22Rv1 (cell line): ENCODE data around the gene C19orf81.

Experiments used
- ZFX ChIP-seq: fragments of 450-650 bp; IDR thresholded peaks from 2 replicates; pipeline ENCODE4 v1.6.1; 2017; ENCODE audit warnings: antibody characterized with exemption, borderline replicate concordance
- TF ChIP-seq, protein P1 (sequence below): fragments of 450-650 bp; IDR thresholded peaks from 2 replicates; pipeline ENCODE4 v1.5.1; 2017; ENCODE audit warnings: mild to moderate bottlenecking

DNA sequence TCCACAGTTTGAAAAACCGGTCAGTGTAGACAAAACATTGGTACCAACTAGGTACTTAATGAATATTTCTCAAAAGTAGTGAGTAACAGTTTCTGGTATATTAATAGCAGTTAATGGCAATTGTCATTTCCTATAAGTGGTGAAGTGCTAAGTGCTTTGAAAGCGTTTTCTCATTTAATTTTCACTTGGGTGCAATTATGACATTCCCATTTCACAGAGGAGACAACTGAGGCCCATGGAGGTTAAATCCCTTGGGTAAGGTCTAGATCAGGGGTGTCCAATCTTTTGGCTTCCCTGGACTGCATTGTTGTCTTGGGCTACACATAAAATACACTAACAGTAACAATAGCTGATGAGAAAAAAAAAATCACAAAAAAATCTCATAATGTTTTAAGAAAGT, 8.9 kb upstream of the C19orf81 start:
- TF ChIP-seq, protein P1, sequence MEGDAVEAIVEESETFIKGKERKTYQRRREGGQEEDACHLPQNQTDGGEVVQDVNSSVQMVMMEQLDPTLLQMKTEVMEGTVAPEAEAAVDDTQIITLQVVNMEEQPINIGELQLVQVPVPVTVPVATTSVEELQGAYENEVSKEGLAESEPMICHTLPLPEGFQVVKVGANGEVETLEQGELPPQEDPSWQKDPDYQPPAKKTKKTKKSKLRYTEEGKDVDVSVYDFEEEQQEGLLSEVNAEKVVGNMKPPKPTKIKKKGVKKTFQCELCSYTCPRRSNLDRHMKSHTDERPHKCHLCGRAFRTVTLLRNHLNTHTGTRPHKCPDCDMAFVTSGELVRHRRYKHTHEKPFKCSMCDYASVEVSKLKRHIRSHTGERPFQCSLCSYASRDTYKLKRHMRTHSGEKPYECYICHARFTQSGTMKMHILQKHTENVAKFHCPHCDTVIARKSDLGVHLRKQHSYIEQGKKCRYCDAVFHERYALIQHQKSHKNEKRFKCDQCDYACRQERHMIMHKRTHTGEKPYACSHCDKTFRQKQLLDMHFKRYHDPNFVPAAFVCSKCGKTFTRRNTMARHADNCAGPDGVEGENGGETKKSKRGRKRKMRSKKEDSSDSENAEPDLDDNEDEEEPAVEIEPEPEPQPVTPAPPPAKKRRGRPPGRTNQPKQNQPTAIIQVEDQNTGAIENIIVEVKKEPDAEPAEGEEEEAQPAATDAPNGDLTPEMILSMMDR, result no peak
- no peak for TF ChIP-seq ZFX
